GM12872 (cell line): ENCODE measurements around the gene STX2.
A peak's percentile ranks its signal among the peaks of the same experiment; 100 is the strongest.

Experiments used
- TF ChIP-seq, protein P1 (sequence below): IDR thresholded peaks from 3 replicates; pipeline ENCODE4 v1.5.1; 2011; ENCODE audit warnings: low read depth, mild to moderate bottlenecking, low read length, moderate library complexity; ENCODE audit not compliant: insufficient read depth

STX2 gene

DNA sequence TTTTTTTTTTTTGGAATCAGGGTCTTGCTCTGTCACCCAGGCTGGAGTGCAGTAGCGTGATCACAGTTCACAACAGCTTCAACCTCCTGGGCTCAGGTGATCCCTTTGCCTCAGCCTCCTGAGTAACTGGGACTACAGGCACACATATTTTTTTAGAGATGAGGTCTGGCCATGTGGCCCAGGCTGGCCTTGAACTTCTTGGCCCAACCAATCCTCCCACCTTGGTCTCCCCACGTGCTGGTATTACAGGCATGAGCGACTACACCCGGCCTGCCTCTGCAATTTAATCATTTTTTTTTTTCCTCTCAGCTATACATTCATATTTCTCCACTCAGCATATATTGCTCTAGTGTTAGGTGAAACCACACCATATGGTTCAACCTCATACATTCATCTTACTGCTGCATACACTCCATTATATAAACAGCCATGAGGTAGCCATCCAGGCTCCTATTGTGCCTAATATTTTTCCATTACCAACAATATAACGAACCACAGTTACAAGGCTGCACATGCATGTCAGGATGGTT lies 7.1 kb downstream of the STX2 start:
- TF ChIP-seq, protein P1, sequence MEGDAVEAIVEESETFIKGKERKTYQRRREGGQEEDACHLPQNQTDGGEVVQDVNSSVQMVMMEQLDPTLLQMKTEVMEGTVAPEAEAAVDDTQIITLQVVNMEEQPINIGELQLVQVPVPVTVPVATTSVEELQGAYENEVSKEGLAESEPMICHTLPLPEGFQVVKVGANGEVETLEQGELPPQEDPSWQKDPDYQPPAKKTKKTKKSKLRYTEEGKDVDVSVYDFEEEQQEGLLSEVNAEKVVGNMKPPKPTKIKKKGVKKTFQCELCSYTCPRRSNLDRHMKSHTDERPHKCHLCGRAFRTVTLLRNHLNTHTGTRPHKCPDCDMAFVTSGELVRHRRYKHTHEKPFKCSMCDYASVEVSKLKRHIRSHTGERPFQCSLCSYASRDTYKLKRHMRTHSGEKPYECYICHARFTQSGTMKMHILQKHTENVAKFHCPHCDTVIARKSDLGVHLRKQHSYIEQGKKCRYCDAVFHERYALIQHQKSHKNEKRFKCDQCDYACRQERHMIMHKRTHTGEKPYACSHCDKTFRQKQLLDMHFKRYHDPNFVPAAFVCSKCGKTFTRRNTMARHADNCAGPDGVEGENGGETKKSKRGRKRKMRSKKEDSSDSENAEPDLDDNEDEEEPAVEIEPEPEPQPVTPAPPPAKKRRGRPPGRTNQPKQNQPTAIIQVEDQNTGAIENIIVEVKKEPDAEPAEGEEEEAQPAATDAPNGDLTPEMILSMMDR: no peak

DNA sequence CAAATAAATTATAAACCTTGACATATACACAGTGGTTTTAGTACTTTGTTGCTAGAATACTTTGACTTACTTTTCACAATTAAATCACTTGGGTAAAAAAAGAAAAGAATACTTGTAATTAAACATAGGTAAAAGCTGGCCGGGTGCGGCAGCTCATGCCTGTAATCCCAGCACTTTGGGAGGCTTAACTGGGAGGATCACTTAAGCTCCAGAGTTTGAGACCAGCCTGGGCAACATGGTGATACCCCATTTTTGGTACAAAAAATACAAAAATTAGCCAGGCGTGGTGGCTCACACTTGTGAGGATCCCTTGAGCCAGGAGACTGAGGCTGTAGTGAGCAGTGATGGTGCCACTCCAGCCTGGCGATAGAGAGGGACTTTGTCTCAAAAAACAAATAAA lies 7.8 kb downstream of the STX2 start:
- TF ChIP-seq, protein P1: no peak

DNA sequence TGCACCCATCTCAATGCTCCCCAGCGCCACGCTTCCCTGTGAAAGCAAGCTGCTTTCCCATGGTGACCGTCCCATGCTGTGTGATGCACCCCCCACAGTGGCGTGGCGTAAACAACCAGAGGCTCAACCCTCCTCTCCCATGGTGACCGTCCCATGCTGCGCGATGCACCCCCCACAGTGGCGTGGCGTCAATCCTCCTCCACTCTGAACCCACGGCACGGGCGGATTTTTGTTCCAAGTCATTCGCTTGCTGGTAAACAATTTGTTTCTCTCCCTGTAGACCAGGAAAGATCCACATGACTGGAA lies 8.9 kb downstream of the STX2 start:
- TF ChIP-seq, protein P1: no peak

DNA sequence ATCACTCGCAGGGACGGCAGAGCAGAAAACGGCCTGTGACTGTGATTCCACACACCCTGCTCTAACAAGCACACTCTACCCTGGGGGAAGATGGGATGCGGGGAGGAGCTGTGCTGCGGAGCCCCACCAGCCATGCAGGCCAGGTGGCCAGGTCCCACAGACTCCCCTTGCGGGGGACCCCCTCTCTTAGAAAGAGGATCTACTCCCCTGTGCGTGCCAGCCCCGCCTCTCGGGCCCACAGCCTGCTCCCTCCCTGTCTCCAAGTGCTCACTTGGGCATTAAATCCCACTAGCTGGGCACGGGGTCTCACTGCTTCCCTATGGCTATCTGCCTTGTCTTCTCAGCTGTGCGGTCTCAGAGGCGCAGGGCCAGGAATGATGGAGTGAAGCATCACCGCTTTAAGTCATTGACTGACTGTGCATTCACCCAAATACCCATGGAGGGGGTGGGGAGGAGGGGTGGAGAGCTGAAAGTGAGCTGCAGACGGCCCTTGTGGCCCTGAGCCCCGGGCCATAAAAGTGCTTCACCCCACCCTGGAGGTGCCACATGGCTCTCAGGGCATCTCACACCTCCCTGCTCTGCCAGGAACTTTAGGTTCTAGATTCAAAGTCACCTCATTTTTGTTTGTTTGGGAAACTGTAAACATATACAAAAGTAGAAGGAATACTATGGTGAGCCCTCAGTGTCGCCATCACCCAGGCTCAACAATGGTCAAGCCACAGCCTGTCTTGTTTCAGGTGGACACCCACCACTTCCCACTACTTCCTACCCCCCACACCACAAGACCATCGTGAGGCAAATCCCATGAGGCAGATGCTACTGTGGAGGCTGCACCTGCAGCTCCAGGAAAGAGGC lies 9.4 kb downstream of the STX2 start:
- TF ChIP-seq, protein P1: no peak

DNA sequence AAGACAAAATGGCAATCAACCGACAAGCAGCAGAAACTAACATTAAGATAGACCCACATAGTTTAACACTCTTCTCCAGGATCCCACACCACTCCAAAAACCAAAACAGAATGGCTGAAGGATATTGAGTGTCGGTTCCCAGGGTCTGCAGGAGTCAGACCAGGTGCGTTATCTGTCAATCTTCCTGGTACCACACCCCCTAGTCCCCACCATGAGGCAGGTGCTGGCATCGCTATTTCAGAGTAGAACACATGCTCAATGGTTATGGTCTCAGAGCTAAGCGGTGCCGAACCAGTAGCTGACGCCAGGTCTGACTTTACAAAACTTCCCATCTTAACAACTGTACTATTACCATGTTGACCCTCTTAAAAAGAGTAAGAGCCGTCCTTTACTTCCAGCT lies 10.2 kb downstream of the STX2 start:
- TF ChIP-seq, protein P1: no peak

DNA sequence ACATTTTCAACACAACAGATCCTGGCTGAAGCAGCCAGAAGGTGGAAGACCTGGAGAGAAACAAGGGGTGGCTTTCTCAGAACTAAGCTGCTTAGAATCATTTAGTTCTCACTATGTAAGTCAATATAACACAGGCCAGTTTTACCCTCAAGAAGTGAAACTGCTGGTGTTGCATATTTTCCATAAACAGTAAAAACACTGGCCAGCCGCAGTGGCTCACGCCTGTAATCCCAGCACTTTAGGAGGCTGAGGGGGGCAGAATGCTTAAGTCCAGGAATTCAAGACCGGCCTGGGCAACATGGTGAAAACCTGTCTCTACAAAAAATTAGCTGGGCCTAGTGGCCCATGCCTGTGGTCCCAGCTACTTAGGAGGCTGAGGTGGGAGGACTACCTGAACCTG lies 11.6 kb downstream of the STX2 start:
- TF ChIP-seq, protein P1: no peak

DNA sequence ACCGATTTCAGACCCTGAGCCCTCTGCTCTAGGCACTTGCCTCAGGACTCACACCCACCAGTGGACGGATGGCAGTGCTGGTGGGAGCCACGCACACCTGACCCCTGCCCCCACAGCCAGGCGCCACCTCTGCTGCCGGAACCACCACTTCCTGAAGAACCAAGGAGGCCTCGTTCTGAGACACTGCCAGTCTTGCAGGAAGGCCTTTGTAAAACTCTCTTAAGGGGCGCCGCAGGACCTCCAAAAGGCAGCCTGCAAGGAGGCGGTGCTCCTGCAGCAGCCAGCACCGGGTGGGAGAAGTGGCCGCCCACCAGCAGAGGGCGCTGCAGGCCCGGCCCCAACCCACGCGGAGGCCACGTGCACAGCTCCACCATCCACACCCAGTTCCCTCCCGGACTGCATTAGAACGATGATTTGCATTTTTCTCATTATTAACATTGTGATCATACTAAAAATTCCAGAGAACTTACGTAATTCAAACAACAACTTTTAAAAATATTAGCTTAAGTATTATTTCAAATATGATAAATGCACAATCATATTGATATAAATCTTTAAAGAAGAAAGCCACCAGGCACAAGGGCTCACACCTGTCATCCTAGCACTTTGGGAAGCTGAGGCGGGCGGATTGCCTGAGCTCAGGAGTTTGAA lies 12.8 kb downstream of the STX2 start:
- TF ChIP-seq, protein P1: peak; percentile 70
